WTC11 (cell line): ENCODE results near the gene BMP7.

Source experiments
- CREB1 ChIP-seq: sonication (generic); formaldehyde crosslinking; IDR thresholded peaks from 2 replicates; pipeline ENCODE4 v1.8.0; 2023; ENCODE audit warnings: mild to moderate bottlenecking, missing genetic modification reagents
- ETV6 ChIP-seq: sonication (generic); formaldehyde crosslinking; IDR thresholded peaks from 2 replicates; pipeline ENCODE4 v1.8.1; 2022; ENCODE audit warnings: mild to moderate bottlenecking, missing genetic modification reagents
- JUN ChIP-seq: sonication (generic); formaldehyde crosslinking; IDR thresholded peaks from 2 replicates; pipeline ENCODE4 v1.8.0; 2023; ENCODE audit warnings: mild to moderate bottlenecking, missing genetic modification reagents
- NR1H2 ChIP-seq: sonication (generic); formaldehyde crosslinking; IDR thresholded peaks from 2 replicates; pipeline ENCODE4 v1.9.0; 2021; ENCODE audit warnings: mild to moderate bottlenecking, moderate library complexity, missing genetic modification reagents
- RORB ChIP-seq: fragments of 250-450 bp; sonication (Bioruptor Pico); IDR thresholded peaks from 2 replicates; pipeline ENCODE4 v1.9.0; 2021; ENCODE audit warnings: mild to moderate bottlenecking
- SMAD3 ChIP-seq: sonication (generic); formaldehyde crosslinking; IDR thresholded peaks from 2 replicates; pipeline ENCODE4 v1.8.0; 2022; ENCODE audit warnings: missing genetic modification reagents, mild to moderate bottlenecking, borderline replicate concordance
- TEAD4 ChIP-seq: sonication (generic); formaldehyde crosslinking; IDR thresholded peaks from 2 replicates; pipeline ENCODE4 v1.8.0; 2022; ENCODE audit warnings: mild to moderate bottlenecking, missing genetic modification reagents
- ZBTB21 ChIP-seq: sonication (generic); formaldehyde crosslinking; IDR thresholded peaks from 2 replicates; pipeline ENCODE4 v1.8.1; 2023; ENCODE audit warnings: mild to moderate bottlenecking, missing genetic modification reagents, borderline replicate concordance
- TF ChIP-seq, protein P1 (sequence below): fragments of 200-600 bp; IDR thresholded peaks from 2 replicates; pipeline ENCODE4 v1.8.0; 2022; ENCODE audit warnings: antibody characterized with exemption
- TF ChIP-seq, protein P2 (sequence below): sonication (generic); formaldehyde crosslinking; IDR thresholded peaks from 2 replicates; pipeline ENCODE4 v1.8.1; 2022; ENCODE audit warnings: missing genetic modification reagents, borderline replicate concordance

DNA sequence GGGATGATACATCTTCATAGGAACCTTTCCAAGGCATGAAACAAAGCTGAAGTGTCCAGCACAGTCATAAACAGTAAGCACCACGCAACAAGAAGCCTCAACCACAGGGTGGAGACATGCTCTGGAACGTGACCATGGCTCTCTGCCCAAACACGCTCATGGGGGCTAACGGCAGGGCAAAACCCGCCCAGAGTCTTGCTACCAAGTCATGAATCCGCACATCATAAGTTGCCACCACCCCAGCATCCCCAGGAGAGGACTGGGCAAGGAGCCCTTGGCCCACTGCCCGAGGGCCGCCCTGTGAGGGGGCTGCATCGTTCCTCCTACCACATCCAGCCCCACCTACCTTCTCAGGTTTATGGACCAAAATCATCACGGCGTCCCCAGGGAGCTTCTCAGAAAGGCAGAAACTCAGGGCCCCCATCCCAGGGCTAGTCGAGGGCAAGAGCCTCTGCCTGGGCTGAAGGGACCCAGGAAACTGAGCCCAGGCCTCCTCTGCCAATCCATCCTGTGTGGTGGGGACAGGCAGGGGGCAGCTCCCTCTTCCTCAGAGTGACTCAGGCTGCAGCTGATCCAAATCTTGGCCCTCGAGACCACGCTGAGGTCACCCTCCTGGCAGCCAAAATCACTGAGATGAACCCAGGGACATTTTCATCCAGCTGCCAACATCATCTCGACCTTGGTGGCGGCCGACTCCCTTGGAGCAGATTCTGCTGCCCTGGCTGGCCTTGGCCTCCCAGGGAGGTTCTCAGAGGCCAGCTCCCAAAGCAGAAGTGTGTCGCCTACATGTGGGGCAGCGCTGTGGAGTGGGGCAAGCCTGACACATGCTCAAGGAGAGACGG, 42.6 kb downstream of the BMP7 start:
- TF ChIP-seq JUN (no peak), NR1H2 (CRISPR knock-in tag) (no peak), ETV6 (CRISPR knock-in tag) (no peak), ZBTB21 (no peak), SMAD3 (CRISPR knock-in tag) (no peak), CREB1 (CRISPR knock-in tag) (no peak), TEAD4 (CRISPR knock-in tag) (no peak), RORB (CRISPR knock-in tag) (no peak)
- TF ChIP-seq, protein P1, sequence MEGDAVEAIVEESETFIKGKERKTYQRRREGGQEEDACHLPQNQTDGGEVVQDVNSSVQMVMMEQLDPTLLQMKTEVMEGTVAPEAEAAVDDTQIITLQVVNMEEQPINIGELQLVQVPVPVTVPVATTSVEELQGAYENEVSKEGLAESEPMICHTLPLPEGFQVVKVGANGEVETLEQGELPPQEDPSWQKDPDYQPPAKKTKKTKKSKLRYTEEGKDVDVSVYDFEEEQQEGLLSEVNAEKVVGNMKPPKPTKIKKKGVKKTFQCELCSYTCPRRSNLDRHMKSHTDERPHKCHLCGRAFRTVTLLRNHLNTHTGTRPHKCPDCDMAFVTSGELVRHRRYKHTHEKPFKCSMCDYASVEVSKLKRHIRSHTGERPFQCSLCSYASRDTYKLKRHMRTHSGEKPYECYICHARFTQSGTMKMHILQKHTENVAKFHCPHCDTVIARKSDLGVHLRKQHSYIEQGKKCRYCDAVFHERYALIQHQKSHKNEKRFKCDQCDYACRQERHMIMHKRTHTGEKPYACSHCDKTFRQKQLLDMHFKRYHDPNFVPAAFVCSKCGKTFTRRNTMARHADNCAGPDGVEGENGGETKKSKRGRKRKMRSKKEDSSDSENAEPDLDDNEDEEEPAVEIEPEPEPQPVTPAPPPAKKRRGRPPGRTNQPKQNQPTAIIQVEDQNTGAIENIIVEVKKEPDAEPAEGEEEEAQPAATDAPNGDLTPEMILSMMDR = no peak
- TF ChIP-seq, protein P2, sequence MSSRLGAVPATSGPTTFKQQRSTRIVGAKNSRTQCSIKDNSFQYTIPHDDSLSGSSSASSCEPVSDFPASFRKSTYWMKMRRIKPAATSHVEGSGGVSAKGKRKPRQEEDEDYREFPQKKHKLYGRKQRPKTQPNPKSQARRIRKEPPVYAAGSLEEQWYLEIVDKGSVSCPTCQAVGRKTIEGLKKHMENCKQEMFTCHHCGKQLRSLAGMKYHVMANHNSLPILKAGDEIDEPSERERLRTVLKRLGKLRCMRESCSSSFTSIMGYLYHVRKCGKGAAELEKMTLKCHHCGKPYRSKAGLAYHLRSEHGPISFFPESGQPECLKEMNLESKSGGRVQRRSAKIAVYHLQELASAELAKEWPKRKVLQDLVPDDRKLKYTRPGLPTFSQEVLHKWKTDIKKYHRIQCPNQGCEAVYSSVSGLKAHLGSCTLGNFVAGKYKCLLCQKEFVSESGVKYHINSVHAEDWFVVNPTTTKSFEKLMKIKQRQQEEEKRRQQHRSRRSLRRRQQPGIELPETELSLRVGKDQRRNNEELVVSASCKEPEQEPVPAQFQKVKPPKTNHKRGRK (CRISPR knock-in tag) = no peak
